ENCODE results near the gene IKZF5.

The IKZF5 gene

GRCh38 chr10:123008355-123009104, at the start of gene IKZF5, which contains the start of gene ACADSB:
TSS of gene IKZF5 (minus strand) at chr10:123008795. CDS start at chr10:122998625, 10,170 bp downstream.
TSS of gene ACADSB (plus strand) at chr10:123009006. CDS start at chr10:123009030, 24 bp downstream.
- Histone ChIP-seq H3K9ac (peak within 1 kb of the TSS; percentile 96), H3K36me3 (ENCODE audit: insufficient read depth) (no peaks in the 10 kb centered on the region), H3K79me2 (ENCODE audit: insufficient read depth, low read depth) (peaks cover 48% of the 10 kb centered on the region), H3K27me3 (ENCODE audit: insufficient read depth, low read depth) (no peaks in the 10 kb centered on the region), H2AFZ (ENCODE audit: low read depth) (peak within 1 kb of the TSS; percentile 94), H3K27ac (peak within 1 kb of the TSS; percentile 84), H3K4me1 (ENCODE audit: low read depth, poor library complexity, severe bottlenecking) (peaks cover 10% of the 10 kb centered on the region), H3K4me2 (peak within 1 kb of the TSS; percentile 89), H4K20me1 (ENCODE audit: insufficient read depth) (no peaks in the 10 kb centered on the region), H3K4me3 (IDR thresholded peaks at IDR 0.05; ENCODE audit: insufficient read depth, low read depth, low read length) (peak within 1 kb of the TSS; percentile 6)
- TF ChIP-seq, protein P1, sequence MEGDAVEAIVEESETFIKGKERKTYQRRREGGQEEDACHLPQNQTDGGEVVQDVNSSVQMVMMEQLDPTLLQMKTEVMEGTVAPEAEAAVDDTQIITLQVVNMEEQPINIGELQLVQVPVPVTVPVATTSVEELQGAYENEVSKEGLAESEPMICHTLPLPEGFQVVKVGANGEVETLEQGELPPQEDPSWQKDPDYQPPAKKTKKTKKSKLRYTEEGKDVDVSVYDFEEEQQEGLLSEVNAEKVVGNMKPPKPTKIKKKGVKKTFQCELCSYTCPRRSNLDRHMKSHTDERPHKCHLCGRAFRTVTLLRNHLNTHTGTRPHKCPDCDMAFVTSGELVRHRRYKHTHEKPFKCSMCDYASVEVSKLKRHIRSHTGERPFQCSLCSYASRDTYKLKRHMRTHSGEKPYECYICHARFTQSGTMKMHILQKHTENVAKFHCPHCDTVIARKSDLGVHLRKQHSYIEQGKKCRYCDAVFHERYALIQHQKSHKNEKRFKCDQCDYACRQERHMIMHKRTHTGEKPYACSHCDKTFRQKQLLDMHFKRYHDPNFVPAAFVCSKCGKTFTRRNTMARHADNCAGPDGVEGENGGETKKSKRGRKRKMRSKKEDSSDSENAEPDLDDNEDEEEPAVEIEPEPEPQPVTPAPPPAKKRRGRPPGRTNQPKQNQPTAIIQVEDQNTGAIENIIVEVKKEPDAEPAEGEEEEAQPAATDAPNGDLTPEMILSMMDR (conservative IDR thresholded peaks at IDR 0.05; ENCODE audit: low read depth, low read length): no peak

- Histone ChIP-seq H3K9ac (no peak overlapping the region), H2AFZ (ENCODE audit: low read depth) (no peak overlapping the region), H3K4me2 (no peak overlapping the region), H3K4me1 (ENCODE audit: low read depth, poor library complexity, severe bottlenecking) (no peaks in the 10 kb centered on the region), H3K79me2 (ENCODE audit: insufficient read depth, low read depth) (no peaks in the 10 kb centered on the region), H3K36me3 (ENCODE audit: insufficient read depth) (no peaks in the 10 kb centered on the region), H3K27me3 (ENCODE audit: insufficient read depth, low read depth) (no peaks in the 10 kb centered on the region), H3K27ac (no peak overlapping the region), H3K4me3 (IDR thresholded peaks at IDR 0.05; ENCODE audit: insufficient read depth, low read depth, low read length) (no peak overlapping the region), H4K20me1 (ENCODE audit: insufficient read depth) (no peaks in the 10 kb centered on the region)
- TF ChIP-seq, protein P1 (conservative IDR thresholded peaks at IDR 0.05; ENCODE audit: low read depth, low read length): no peak
These were observed 49.4 kb upstream of the IKZF5 start for GRCh38 chr10:123057968-123058367.

GRCh38 chr10:123045961-123046731, 37.6 kb upstream of the IKZF5 start:
- Histone ChIP-seq H3K4me1 (ENCODE audit: low read depth, poor library complexity, severe bottlenecking) (peaks cover 13% of the 10 kb centered on the region), H4K20me1 (ENCODE audit: insufficient read depth) (no peaks in the 10 kb centered on the region), H3K27ac (no peak overlapping the region), H2AFZ (ENCODE audit: low read depth) (no peak overlapping the region), H3K9ac (no peak overlapping the region), H3K36me3 (ENCODE audit: insufficient read depth) (no peaks in the 10 kb centered on the region), H3K4me3 (IDR thresholded peaks at IDR 0.05; ENCODE audit: insufficient read depth, low read depth, low read length) (no peak overlapping the region), H3K79me2 (ENCODE audit: insufficient read depth, low read depth) (no peaks in the 10 kb centered on the region), H3K27me3 (ENCODE audit: insufficient read depth, low read depth) (no peaks in the 10 kb centered on the region), H3K4me2 (no peak overlapping the region)
- TF ChIP-seq, protein P1 (conservative IDR thresholded peaks at IDR 0.05; ENCODE audit: low read depth, low read length): no peak

GRCh38 chr10:123044391-123044790, 35.8 kb upstream of the IKZF5 start:
- Histone ChIP-seq H3K9ac (no peak overlapping the region), H2AFZ (ENCODE audit: low read depth) (no peak overlapping the region), H3K4me3 (IDR thresholded peaks at IDR 0.05; ENCODE audit: insufficient read depth, low read depth, low read length) (no peak overlapping the region), H3K4me1 (ENCODE audit: low read depth, poor library complexity, severe bottlenecking) (peaks cover 19% of the 10 kb centered on the region), H3K27ac (no peak overlapping the region), H3K4me2 (no peak overlapping the region), H4K20me1 (ENCODE audit: insufficient read depth) (no peaks in the 10 kb centered on the region), H3K27me3 (ENCODE audit: insufficient read depth, low read depth) (no peaks in the 10 kb centered on the region), H3K79me2 (ENCODE audit: insufficient read depth, low read depth) (no peaks in the 10 kb centered on the region), H3K36me3 (ENCODE audit: insufficient read depth) (no peaks in the 10 kb centered on the region)
- TF ChIP-seq, protein P1 (conservative IDR thresholded peaks at IDR 0.05; ENCODE audit: low read depth, low read length): peak; percentile 37; the same call in 1 of the 2 replicates

Data from KMS-11 (cell line).